SU-DHL-6 (cell line): ENCODE data around the gene HYPK.

ENCODE experiments used
- H2AFZ ChIP-seq: fragments of 200-600 bp; sonication (generic); 2 replicates; pipeline ENCODE4 v1.6.1; 2014; ENCODE audit warnings: low read depth, mild to moderate bottlenecking, moderate library complexity, mixed read lengths, antibody characterized with exemption, low read length; ENCODE audit not compliant: severe bottlenecking
- H3F3A ChIP-seq: fragments of 200-600 bp; shearing (Covaris generic); 2 replicates; pipeline ENCODE4 v1.6.0; 2016; ENCODE audit warnings: antibody characterized with exemption, mild to moderate bottlenecking; ENCODE audit not compliant: insufficient read depth
- H3K27ac ChIP-seq: fragments of 200-600 bp; sonication (generic); 2 replicates; pipeline ENCODE4 v1.5.1; 2016; ENCODE audit warnings: low read depth, mild to moderate bottlenecking, low read length, moderate library complexity, mixed read lengths
- H3K27me3 ChIP-seq: fragments of 200-600 bp; sonication (generic), shearing (Covaris generic); 2 replicates; pipeline ENCODE4 v1.6.0; 2014; ENCODE audit warnings: mild to moderate bottlenecking, low read length
- H3K36me3 ChIP-seq: fragments of 200-600 bp; sonication (generic); 2 replicates; pipeline ENCODE4 v1.6.1; 2014; ENCODE audit warnings: mild to moderate bottlenecking, low read length, mixed read lengths
- H3K4me2 ChIP-seq: fragments of 300-600, 200-600 bp; shearing (Covaris generic), sonication (generic); 2 replicates; pipeline ENCODE4 v1.6.0; 2014; ENCODE audit warnings: low read length, low read depth, mild to moderate bottlenecking; ENCODE audit not compliant: poor library complexity, severe bottlenecking
- H3K4me3 ChIP-seq: fragments of 200-600 bp; sonication (generic); 2 replicates; pipeline ENCODE4 v1.5.1; 2014; ENCODE audit warnings: antibody characterized with exemption, low read length, mild to moderate bottlenecking, mixed read lengths; ENCODE audit not compliant: insufficient read depth, poor library complexity, severe bottlenecking
- H3K79me2 ChIP-seq: fragments of 200-600 bp; sonication (generic); 2 replicates; pipeline ENCODE4 v1.6.1; 2014; ENCODE audit warnings: mild to moderate bottlenecking, low read length, moderate library complexity; ENCODE audit not compliant: insufficient read depth
- H3K9ac ChIP-seq: fragments of 200-600 bp; sonication (generic); 2 replicates; pipeline ENCODE4 v1.7.0; 2014; ENCODE audit warnings: mild to moderate bottlenecking, low read length
- H3K9me2 ChIP-seq: fragments of 200-600 bp; sonication (generic); replicated peaks from 2 replicates; pipeline ENCODE4 v1.6.1; 2014; ENCODE audit warnings: low read length; ENCODE audit not compliant: insufficient read depth
- H3K9me3 ChIP-seq: fragments of 200-600 bp; sonication (generic); 2 replicates; pipeline ENCODE4 v1.6.1; 2014; ENCODE audit warnings: low read length, mixed read lengths; ENCODE audit not compliant: insufficient read depth
- H4K20me1 ChIP-seq: fragments of 200-600 bp; sonication (generic); 2 replicates; pipeline ENCODE4 v1.6.1; 2014; ENCODE audit warnings: low read depth, mild to moderate bottlenecking, antibody characterized with exemption, low read length, moderate library complexity, mixed read lengths
- CTCF ChIP-seq: fragments of 200-600 bp; sonication (generic); IDR thresholded peaks from one replicate; pipeline ENCODE4 v1.5.1; 2017; ENCODE audit warnings: antibody characterized with exemption, mild to moderate bottlenecking, low read length, moderate library complexity; ENCODE audit not compliant: insufficient read depth, poor library complexity, severe bottlenecking
- EZH2phosphoT487 ChIP-seq: fragments of 200-600 bp; sonication (generic), shearing (Covaris generic); conservative IDR thresholded peaks from 2 replicates; pipeline ENCODE4 v1.6.1; 2018; ENCODE audit warnings: mild to moderate bottlenecking, antibody characterized with exemption, low read length, moderate library complexity, mixed read lengths

Gene HYPK

GRCh38 chr15:43776101-43776717 is 24.2 kb upstream of the HYPK start:
- H3K4me3 ChIP-seq: peak overlapping the region; percentile 76
- H3F3A ChIP-seq: peaks cover 80% of the 10 kb centered on the region
- H3K36me3 ChIP-seq: peaks cover 35% of the 10 kb centered on the region
- H3K9ac ChIP-seq: peak overlapping the region; percentile 98
- H4K20me1 ChIP-seq: 0 out of 2 replicates have a peak, but pooled peaks cover 2% of the 10 kb centered on the region
- H2AFZ ChIP-seq: no peak overlapping the region
- H3K27ac ChIP-seq: peak overlapping the region; percentile 98
- no peak for TF ChIP-seq EZH2phosphoT487
- TF ChIP-seq CTCF: no peak
- H3K4me2 ChIP-seq: peak overlapping the region; percentile 100
- no peaks in the 10 kb centered on the region for H3K9me2 ChIP-seq
- peaks cover 27% of the 10 kb centered on the region for H3K79me2 ChIP-seq
- H3K27me3 ChIP-seq: no peaks in the 10 kb centered on the region
- H3K9me3 ChIP-seq: no peaks in the 10 kb centered on the region

GRCh38 chr15:43776718-43777266 is 23.6 kb upstream of the HYPK start, which contains the start of gene ELL3:
ELL3 (minus strand) TSS chr15:43776966; CDS start chr15:43776901, 65 bp downstream.
- H2AFZ ChIP-seq: peak within 1 kb of the TSS; percentile 58

GRCh38 chr15:43777267-43777914 is 23.0 kb upstream of the HYPK start:
- Histone ChIP-seq H3K27me3 (no peaks in the 10 kb centered on the region), H3K9me3 (no peaks in the 10 kb centered on the region), H3K9me2 (no peaks in the 10 kb centered on the region), H3K79me2 (peaks cover 27% of the 10 kb centered on the region), H3K36me3 (peaks cover 24% of the 10 kb centered on the region), H3K4me2 (peak overlapping the region; percentile 100), H2AFZ (peak overlapping the region; percentile 58), H3K27ac (peak overlapping the region; percentile 98), H4K20me1 (no peaks in the 10 kb centered on the region), H3K4me3 (peak overlapping the region; percentile 76), H3F3A (peaks cover 73% of the 10 kb centered on the region), H3K9ac (peak overlapping the region; percentile 98)
- TF ChIP-seq EZH2phosphoT487 (no peak), CTCF (peak; percentile 87)

More at GRCh38 chr15:43776718-43777266, 23.6 kb upstream of the HYPK start, which contains the start of gene ELL3:
- H3K9ac ChIP-seq: peak within 1 kb of the TSS; percentile 98
- H3K4me3 ChIP-seq: peak within 1 kb of the TSS; percentile 76
- H3K9me3 ChIP-seq: no peaks in the 10 kb centered on the region
- H3K9me2 ChIP-seq: no peaks in the 10 kb centered on the region
- H3K36me3 ChIP-seq: peaks cover 29% of the 10 kb centered on the region
- no peaks in the 10 kb centered on the region for H3K27me3 ChIP-seq
- 0 out of 2 replicates have a peak, but pooled peaks cover under 1% of the 10 kb centered on the region for H4K20me1 ChIP-seq
- peak within 1 kb of the TSS; percentile 100 for H3K4me2 ChIP-seq
- peaks cover 75% of the 10 kb centered on the region for H3F3A ChIP-seq
- H3K27ac ChIP-seq: peak within 1 kb of the TSS; percentile 98
- TF ChIP-seq EZH2phosphoT487: no peak
- no peak for TF ChIP-seq CTCF
- H3K79me2 ChIP-seq: peaks cover 27% of the 10 kb centered on the region
